ENCODE results near the gene RPN2.
A peak's percentile ranks its signal among the peaks of the same experiment; 100 is the strongest.

RPN2 gene

GRCh38 chr20:37270576-37271420 lies 91.7 kb downstream of the RPN2 start:
- DNase-seq, result peak; percentile 80

- no peak for DNase-seq
These were observed 92.3 kb downstream of the RPN2 start for GRCh38 chr20:37271421-37271768.

GRCh38 chr20:37273988-37274387 lies 94.9 kb downstream of the RPN2 start:
- no peak for DNase-seq

- DNase-seq, result no peak
These were observed 95.9 kb downstream of the RPN2 start for GRCh38 chr20:37274851-37275524.

GRCh38 chr20:37276494-37277252 lies 97.5 kb downstream of the RPN2 start:
- peak; percentile 33 for DNase-seq

- no peak for DNase-seq
These were observed 98.1 kb downstream of the RPN2 start for GRCh38 chr20:37277253-37277593.

- DNase-seq, result no peak
These were observed 99.9 kb downstream of the RPN2 start for GRCh38 chr20:37278966-37279590.

- DNase-seq, result no peak
These were observed 100.7 kb downstream of the RPN2 start for GRCh38 chr20:37279820-37280219.

- DNase-seq, result no peak
These were observed 101.3 kb downstream of the RPN2 start for GRCh38 chr20:37280403-37280802.

GRCh38 chr20:37282556-37282955 lies 103.4 kb downstream of the RPN2 start:
- DNase-seq, result no peak

- DNase-seq, result no peak
These were observed 104.5 kb downstream of the RPN2 start for GRCh38 chr20:37283530-37284195.

GRCh38 chr20:37284691-37285161 lies 105.6 kb downstream of the RPN2 start:
- DNase-seq, result no peak

- no peak for DNase-seq
These were observed 106.7 kb downstream of the RPN2 start for GRCh38 chr20:37285664-37286374.

GRCh38 chr20:37288091-37288490 lies 109.0 kb downstream of the RPN2 start:
- DNase-seq, result no peak

- no peak for DNase-seq
These were observed 111.2 kb downstream of the RPN2 start for GRCh38 chr20:37290158-37290810.
